Measurements from ENCODE around the gene GDPD2. TPM values are rescaled to one million over a fixed set of nuclear protein-coding genes. Genes with fewer than 3 reads are reported as not detected.

GDPD2 gene
- total RNA-seq, 1 donor from 2014 or later: 0.13 TPM

DNA sequence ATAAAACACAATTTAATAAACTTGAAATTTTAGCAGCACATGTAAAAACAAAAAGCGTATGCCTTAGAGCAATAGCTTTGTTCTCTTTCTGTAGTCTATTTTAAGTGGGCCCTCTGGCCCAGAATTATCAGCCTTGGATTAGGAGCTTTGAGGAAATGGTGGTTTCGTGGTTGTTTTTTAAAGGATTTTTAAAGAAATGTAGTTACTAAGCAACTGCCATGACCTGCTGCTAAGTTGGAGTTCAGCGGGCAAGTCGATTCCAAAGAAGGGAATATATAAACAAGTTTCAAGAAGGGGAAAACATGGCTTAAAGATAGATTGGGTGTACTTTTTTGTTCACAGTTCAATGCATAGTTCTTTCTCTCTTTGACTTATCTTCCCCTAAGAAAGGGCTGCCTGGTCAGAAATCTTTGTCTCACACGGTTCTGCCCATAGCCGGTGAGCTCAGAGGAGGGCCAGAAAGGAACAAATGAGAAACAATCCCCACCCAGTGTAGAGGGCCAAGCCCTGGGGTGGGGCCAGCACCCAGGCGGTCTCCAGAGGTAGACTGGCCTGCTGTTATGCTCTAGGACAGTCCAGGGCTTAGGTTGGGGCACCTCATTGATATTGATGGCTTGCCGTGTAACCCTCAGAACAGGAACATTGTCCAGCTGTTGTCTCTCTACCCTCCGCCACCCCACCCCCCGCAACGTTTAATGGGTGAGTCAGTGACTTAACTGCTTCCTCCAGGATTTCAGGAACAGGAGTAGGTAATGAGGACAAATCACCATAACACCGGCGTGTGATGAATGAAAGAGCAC is 54.0 kb downstream of the GDPD2 start:
- no peaks in the 10 kb centered on the region for H3K9me3 Mint-ChIP-seq (ENCODE audit: unreplicated experiment)
- H3K4me1 Mint-ChIP-seq (ENCODE audit: unreplicated experiment): peaks cover 46% of the 10 kb centered on the region
- H3K36me3 Mint-ChIP-seq (ENCODE audit: low read depth, unreplicated experiment): no peaks in the 10 kb centered on the region
- no peak overlapping the region for H3K4me3 Mint-ChIP-seq (ENCODE audit: unreplicated experiment)
- TF ChIP-seq, protein P1, sequence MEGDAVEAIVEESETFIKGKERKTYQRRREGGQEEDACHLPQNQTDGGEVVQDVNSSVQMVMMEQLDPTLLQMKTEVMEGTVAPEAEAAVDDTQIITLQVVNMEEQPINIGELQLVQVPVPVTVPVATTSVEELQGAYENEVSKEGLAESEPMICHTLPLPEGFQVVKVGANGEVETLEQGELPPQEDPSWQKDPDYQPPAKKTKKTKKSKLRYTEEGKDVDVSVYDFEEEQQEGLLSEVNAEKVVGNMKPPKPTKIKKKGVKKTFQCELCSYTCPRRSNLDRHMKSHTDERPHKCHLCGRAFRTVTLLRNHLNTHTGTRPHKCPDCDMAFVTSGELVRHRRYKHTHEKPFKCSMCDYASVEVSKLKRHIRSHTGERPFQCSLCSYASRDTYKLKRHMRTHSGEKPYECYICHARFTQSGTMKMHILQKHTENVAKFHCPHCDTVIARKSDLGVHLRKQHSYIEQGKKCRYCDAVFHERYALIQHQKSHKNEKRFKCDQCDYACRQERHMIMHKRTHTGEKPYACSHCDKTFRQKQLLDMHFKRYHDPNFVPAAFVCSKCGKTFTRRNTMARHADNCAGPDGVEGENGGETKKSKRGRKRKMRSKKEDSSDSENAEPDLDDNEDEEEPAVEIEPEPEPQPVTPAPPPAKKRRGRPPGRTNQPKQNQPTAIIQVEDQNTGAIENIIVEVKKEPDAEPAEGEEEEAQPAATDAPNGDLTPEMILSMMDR (IDR thresholded peaks at IDR 0.05; ENCODE audit: unreplicated experiment): no peak
- peak overlapping the region; percentile 88 for H3K27ac Mint-ChIP-seq (ENCODE audit: unreplicated experiment)
- DNase-seq (ENCODE audit: low spot score): peak; percentile 15
- H3K27me3 Mint-ChIP-seq (ENCODE audit: unreplicated experiment): peaks cover 2% of the 10 kb centered on the region

DNA sequence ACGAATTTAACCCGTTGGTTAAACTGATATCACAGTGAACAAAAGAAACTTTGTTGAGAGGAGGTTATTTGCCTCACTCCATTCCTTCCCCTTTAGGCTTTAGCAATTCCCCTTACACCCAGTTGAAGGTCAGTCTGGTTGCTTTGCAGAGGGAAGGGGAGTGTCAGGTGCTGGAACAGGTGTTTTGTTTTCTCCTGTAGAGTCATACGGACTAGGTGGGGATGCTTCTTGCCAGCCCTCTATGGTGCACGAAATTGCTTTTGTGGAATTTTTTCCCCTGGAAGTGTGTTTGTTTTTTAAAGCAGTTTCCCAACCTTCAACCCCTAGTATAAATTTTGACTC is 54.6 kb downstream of the GDPD2 start:
- TF ChIP-seq, protein P1 (IDR thresholded peaks at IDR 0.05; ENCODE audit: unreplicated experiment): no peak
- DNase-seq (ENCODE audit: low spot score): no peak
- H3K27me3 Mint-ChIP-seq (ENCODE audit: unreplicated experiment): peaks cover 2% of the 10 kb centered on the region
- H3K9me3 Mint-ChIP-seq (ENCODE audit: unreplicated experiment): no peaks in the 10 kb centered on the region
- H3K36me3 Mint-ChIP-seq (ENCODE audit: low read depth, unreplicated experiment): no peaks in the 10 kb centered on the region
- H3K4me3 Mint-ChIP-seq (ENCODE audit: unreplicated experiment): no peak overlapping the region
- H3K4me1 Mint-ChIP-seq (ENCODE audit: unreplicated experiment): peaks cover 46% of the 10 kb centered on the region
- peak overlapping the region; percentile 42 for H3K27ac Mint-ChIP-seq (ENCODE audit: unreplicated experiment)

DNA sequence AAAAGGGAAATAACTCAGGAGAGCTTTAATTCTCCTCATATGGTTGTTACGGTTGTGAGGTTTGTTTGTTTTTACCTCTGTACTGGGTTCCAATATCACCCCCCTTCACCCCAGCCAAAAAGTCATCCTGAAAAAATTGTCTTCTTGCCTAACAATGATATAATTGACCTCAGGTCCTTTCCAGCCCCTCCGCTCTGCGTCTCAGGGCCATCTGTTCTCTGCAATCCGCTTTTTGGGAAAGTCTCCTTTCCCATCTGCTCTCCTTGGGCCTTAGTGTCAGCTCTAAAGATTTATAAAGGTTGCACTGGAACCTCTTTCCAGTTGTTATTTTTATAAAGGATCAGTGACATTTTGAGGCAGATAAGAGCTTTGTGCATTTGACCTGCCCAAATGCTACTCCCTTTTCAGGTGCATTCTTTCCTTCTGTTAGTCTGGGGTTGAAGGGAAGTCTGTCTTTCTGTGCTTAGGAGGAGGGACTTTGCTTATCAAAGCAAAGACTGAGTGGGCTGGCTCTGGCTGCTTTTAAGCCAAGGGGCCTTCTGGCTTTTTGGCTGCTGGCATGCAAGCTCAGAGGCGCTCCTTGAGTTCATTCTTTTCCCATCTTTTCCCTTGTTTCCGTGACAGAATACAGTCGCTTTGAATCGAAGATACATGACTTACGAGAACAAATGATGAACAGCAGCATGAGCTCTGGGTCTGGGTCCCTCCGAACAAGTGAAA is 55.6 kb downstream of the GDPD2 start:
- no peaks in the 10 kb centered on the region for H3K36me3 Mint-ChIP-seq (ENCODE audit: low read depth, unreplicated experiment)
- no peak for DNase-seq (ENCODE audit: low spot score)
- TF ChIP-seq, protein P1 (IDR thresholded peaks at IDR 0.05; ENCODE audit: unreplicated experiment): no peak
- peak overlapping the region; percentile 40 for H3K27ac Mint-ChIP-seq (ENCODE audit: unreplicated experiment)
- H3K9me3 Mint-ChIP-seq (ENCODE audit: unreplicated experiment): no peaks in the 10 kb centered on the region
- H3K4me3 Mint-ChIP-seq (ENCODE audit: unreplicated experiment): no peak overlapping the region
- H3K4me1 Mint-ChIP-seq (ENCODE audit: unreplicated experiment): peaks cover 46% of the 10 kb centered on the region
- peaks cover 2% of the 10 kb centered on the region for H3K27me3 Mint-ChIP-seq (ENCODE audit: unreplicated experiment)

DNA sequence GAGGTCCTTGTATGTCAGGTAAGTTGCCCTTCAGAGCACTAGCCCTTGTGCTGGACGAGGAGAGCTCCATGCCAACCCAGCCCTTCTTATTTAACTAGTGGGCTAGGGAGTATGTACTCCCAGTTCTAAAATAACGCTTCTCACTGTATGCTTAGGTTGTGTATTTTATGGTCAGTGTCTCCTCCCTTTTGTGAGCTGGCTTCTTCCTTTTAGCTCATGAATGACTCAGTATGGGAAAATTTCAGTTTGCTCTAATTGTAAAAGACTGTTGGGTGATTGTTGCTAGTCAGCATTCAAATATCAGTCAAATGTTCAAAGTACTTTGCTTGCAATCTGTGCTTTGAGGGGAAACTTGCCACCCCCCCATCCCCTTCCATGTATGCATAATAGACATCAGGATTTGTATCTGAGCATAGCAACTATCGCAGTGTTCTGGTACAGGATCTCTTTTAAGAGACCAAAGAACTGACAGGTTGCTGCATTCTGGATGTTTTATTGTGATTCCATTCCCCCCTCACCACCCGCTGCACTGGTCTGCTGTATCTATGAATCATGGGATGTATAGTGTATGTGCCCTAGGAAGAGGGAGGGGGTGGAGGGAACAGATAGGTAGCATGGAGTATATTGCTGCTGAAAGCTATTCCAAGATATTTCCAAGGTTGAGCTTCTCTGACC is 56.3 kb downstream of the GDPD2 start:
- H3K4me1 Mint-ChIP-seq (ENCODE audit: unreplicated experiment): peaks cover 46% of the 10 kb centered on the region
- no peak for DNase-seq (ENCODE audit: low spot score)
- H3K27me3 Mint-ChIP-seq (ENCODE audit: unreplicated experiment): peaks cover 2% of the 10 kb centered on the region
- no peaks in the 10 kb centered on the region for H3K36me3 Mint-ChIP-seq (ENCODE audit: low read depth, unreplicated experiment)
- H3K4me3 Mint-ChIP-seq (ENCODE audit: unreplicated experiment): no peak overlapping the region
- TF ChIP-seq, protein P1 (IDR thresholded peaks at IDR 0.05; ENCODE audit: unreplicated experiment): no peak
- H3K9me3 Mint-ChIP-seq (ENCODE audit: unreplicated experiment): no peaks in the 10 kb centered on the region
- no peak overlapping the region for H3K27ac Mint-ChIP-seq (ENCODE audit: unreplicated experiment)
